Measurements from ENCODE around the gene DDX49. TPM values are rescaled to one million over a fixed set of nuclear protein-coding genes. Genes with fewer than 3 reads are reported as not detected.

The DDX49 gene
- total RNA-seq, 2 experiments from 2014 or later = 82.1 to 91.0 TPM

- ChIA-PET CTCF (no interaction called here), POLR2A (no interaction called here)
These were observed 13.8 kb upstream of the DDX49 start for GRCh38 chr19:18905513-18906236.

GRCh38 chr19:18906605-18907519 lies 12.7 kb upstream of the DDX49 start:
- CTCF ChIA-PET = no interaction called here
- POLR2A ChIA-PET = no interaction called here

GRCh38 chr19:18908917-18909619 lies 10.4 kb upstream of the DDX49 start:
- CTCF ChIA-PET = no interaction called here
- POLR2A ChIA-PET = no interaction called here

GRCh38 chr19:18910010-18910409 lies 9.5 kb upstream of the DDX49 start:
- ChIA-PET CTCF (no interaction called here), POLR2A (interaction anchor here (1.6 kb wide), 1 partner anchor 10 kb away, joined by 3 read pairs; the partner anchor contains the start of gene DDX49)

GRCh38 chr19:18910801-18911436 lies 8.6 kb upstream of the DDX49 start:
- CTCF ChIA-PET = no interaction called here
- POLR2A ChIA-PET = interaction anchor here (1.6 kb wide), 1 partner anchor 9 kb away, joined by 3 read pairs; the partner anchor contains the start of gene DDX49

DNA sequence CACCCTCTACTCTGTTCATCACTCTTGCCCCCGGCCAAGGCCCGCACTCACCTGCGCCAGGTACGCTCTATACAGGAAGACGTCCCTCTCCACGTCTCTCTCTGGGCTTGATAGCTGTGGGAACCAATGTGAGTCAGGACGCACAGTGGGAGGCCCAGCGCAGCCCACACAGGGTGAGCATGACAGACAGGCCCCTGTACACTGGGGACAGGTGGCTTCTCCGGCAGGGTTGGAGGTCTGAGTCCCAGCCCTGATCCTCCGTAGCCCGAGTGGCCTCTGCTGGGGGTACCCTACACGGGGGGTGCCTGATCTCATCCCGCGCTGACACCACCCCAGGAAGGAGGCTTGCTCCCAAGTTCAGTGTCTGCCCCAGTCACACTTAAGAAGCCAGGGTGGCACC lies 6.6 kb upstream of the DDX49 start:
- CTCF ChIA-PET = no interaction called here
- POLR2A ChIA-PET = no interaction called here

DNA sequence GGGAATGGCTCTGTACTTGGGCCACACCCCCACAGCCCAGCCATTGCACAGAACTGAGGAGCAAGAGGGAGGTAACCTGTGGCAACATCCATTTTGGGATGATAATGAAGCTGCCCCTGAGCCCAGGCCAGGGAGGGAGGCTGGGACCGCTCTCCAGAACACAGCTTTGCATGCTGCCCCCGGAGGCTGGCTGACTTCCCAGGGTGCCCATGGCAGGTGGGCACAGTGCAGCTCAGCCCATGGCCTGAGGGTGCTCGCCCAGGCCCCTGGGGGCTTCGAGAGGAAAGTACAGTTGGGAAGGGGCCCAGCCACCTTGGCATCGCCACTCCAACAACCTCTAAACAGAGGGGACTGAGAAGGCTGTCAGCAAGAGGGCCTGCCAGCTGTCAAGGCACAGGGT lies 6.0 kb upstream of the DDX49 start:
- POLR2A ChIA-PET = no interaction called here
- CTCF ChIA-PET = no interaction called here

GRCh38 chr19:18915639-18916038 lies 3.9 kb upstream of the DDX49 start:
- ChIA-PET POLR2A (no interaction called here), CTCF (no interaction called here)

- ChIA-PET POLR2A (interaction anchor here (0.7 kb wide), 1 partner anchor 65 kb away, joined by 3 read pairs; no protein-coding TSS in a partner anchor), CTCF (interaction anchor here (0.7 to 2.1 kb wide), 2 partner anchors 53 to 69 kb away, joined by 3 to 5 read pairs; no protein-coding TSS in a partner anchor)
These were observed 1.9 kb upstream of the DDX49 start for GRCh38 chr19:18917593-18917992.

DNA sequence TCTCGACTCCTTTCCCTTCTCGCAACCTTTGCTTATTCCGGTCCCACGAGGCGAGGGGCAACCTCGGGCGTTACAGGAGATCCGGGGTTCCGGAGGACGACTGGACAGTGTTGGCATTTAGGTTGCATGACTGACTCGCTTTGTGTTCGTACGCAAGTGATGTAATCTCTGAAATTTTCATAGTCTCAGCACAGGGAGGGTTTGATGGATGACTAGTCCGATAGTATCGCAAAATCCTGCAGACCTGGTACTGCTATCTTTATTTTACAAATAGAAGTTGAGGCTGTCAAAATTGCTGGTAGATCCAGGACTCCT lies 342 bp downstream of the DDX49 start:
- ChIA-PET CTCF (interaction anchor here (0.5 to 1.1 kb wide), 2 partner anchors 52 to 1177 kb away, joined by 3 read pairs; no protein-coding TSS in a partner anchor), POLR2A (interaction anchor here (0.6 to 1.3 kb wide), 7 partner anchors 9 to 348 kb away, joined by 3 to 7 read pairs (median 3); partner anchors contain the start of genes REX1BD and UBA52)

- ChIA-PET POLR2A (interaction anchor here (0.5 kb wide), 1 partner anchor 15 kb away, joined by 3 read pairs; no protein-coding TSS in a partner anchor), CTCF (no interaction called here)
These were observed 885 bp downstream of the DDX49 start for GRCh38 chr19:18920400-18920799.

DNA sequence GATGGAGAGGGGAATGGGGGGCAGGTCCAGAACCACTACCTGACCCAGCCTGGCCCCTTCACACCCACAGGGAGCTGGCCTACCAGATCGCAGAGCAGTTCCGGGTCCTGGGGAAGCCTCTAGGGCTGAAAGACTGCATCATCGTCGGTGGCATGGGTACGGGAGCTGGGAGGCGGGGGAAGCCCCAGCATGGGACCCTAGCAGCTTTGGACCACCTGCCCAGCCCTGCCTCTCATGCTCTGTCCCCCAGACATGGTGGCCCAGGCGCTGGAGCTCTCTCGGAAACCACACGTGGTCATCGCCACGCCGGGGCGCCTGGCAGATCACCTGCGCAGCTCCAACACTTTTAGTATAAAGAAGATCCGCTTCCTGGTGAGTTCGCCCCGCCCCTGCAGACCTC lies 2.1 kb downstream of the DDX49 start:
- ChIA-PET CTCF (no interaction called here), POLR2A (no interaction called here)

DNA sequence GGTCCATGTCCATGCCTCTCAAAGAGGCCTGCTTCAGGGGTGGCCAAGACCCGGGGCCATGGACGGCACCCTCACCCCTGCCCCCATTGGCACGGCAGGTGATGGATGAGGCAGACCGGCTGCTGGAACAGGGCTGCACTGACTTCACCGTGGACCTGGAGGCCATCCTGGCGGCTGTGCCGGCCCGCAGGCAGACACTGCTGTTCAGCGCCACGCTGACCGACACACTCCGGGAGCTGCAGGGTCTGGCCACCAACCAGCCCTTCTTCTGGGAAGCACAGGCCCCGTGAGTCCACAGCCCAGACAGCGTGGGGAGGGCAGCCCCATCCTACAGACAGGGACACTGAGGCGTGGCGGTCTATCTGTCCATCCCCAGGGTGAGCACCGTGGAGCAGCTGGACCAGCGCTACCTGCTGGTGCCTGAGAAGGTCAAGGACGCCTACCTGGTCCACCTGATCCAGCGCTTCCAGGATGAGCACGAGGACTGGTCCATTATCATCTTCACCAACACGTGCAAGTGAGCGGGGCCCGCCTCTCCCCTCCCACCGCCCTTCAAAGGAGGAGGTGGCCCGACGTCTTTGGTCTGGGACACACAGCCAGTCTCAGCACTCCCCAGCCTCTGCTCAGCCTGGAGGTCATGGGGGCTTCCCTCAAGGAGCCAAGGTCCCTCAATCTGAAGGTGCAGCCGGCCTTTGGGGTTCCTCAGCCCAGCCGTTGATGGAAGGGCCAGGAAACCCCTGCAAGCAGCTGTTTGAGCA lies 2.9 kb downstream of the DDX49 start:
- POLR2A ChIA-PET = no interaction called here

GRCh38 chr19:18924684-18925213 lies 5.2 kb downstream of the DDX49 start:
- ChIA-PET CTCF (no interaction called here), POLR2A (no interaction called here)

More for the DNA sequence above, 2.9 kb downstream of the DDX49 start:
- CTCF ChIA-PET = no interaction called here

DNA sequence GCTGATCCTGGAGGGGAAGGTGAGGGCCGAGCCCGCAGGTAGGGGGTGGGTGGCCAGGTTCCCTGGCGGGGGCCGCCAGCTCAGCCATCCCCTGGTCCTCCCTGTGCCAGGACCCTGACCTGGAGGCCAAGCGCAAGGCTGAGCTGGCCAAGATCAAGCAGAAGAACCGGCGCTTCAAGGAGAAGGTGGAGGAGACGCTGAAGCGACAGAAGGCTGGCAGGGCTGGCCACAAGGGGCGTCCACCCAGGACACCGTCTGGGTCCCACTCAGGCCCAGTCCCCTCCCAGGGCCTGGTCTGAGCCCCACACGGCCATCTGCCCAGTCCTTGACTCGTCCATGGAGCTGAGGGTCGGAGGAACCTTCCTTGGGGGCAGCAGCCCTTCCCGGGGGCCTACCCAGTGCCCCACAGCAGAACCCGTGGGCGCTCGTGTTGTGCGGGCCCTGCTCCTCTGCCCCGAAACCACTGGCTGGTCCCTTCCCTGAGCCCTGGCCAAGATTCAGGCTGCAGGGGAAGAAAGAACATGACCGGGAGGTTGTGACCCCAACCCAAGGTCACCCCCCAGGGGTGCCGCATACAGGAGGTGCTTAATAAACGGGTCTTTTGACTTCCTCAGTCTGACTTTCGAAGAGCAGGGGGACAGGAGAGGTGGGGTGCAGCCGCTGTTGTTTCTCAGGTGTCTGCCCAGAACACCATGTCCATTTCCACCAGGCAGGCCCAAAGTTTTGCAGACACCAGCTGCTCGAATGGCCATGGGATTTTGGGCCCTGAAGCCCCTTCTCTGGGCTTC lies 8.7 kb downstream of the DDX49 start:
- CTCF ChIA-PET = no interaction called here
- POLR2A ChIA-PET = interaction anchor here (0.6 to 1.0 kb wide), 2 partner anchors 9 to 610 kb away, joined by 3 read pairs; partner anchors contain the start of genes COPE and DDX49

- POLR2A ChIA-PET = interaction anchor here (0.6 to 1.0 kb wide), 2 partner anchors 10 to 12 kb away, joined by 3 to 5 read pairs; partner anchors contain the start of genes COPE and DDX49
- CTCF ChIA-PET = interaction anchor here (1.3 kb wide), 1 partner anchor 12 kb away, joined by 5 read pairs; the partner anchor contains the start of gene HOMER3
These were observed 9.8 kb downstream of the DDX49 start for GRCh38 chr19:18929311-18929710.

- CTCF ChIA-PET = no interaction called here
- POLR2A ChIA-PET = interaction anchor here (0.6 kb wide), 1 partner anchor 89 kb away, joined by 3 read pairs; no protein-coding TSS in a partner anchor
These were observed 12.0 kb downstream of the DDX49 start for GRCh38 chr19:18931316-18932162.
